Left forelimb (tissue), 1 donor: ENCODE measurements around the gene FDX1.

Experiments
- DNase-seq: peaks from one replicate; pipeline ENCODE4 v3.0.0-alpha.2; 2018; ENCODE audit warnings: low spot score

The FDX1 gene

DNA sequence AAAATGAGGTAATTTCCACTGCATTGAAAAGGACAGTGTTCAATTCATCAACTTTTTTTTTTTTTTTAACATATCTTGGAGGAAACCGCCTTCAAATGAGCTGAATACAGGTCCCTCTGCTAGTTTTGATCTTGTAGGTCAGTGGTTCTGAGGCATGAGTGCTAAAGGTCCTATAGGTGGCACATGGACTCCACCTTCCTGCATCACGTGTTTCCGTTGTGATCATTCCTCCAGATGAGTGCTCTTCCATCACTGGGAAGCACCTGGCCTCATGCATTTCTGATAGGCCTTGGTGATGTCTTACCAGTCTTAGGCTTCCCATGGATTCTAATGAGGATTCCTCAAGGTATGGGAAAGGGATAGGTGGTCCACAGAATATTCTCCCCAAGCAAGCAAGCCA lies 37.8 kb downstream of the FDX1 start:
- DNase-seq, result no peak

DNA sequence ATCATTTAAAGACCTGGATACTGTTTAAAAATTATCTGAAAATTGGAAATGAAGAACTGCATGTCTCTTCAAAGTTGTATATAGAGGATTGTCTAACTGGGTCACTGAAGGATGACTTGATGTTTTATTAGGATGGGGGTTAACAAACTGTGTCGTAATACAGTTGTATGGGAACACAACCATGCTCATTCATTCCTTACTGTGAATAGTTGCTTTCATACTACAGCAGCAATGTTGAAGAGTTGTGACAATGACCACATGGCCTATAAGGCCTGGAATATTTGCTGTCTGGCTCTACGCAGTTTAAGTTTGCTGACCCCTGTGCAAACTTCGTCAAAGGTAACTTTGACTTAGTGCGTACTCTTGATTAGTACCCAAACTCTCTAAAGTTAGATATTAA lies 38.4 kb downstream of the FDX1 start:
- no peak for DNase-seq

- no peak for DNase-seq
Observed at GRCh38 chr11:110469127-110469526, 39.4 kb downstream of the FDX1 start.

GRCh38 chr11:110470716-110471115 lies 41.0 kb downstream of the FDX1 start:
- DNase-seq, result no peak

GRCh38 chr11:110471371-110471770 lies 41.6 kb downstream of the FDX1 start:
- no peak for DNase-seq

GRCh38 chr11:110472858-110473257 lies 43.1 kb downstream of the FDX1 start:
- DNase-seq, result no peak

DNA sequence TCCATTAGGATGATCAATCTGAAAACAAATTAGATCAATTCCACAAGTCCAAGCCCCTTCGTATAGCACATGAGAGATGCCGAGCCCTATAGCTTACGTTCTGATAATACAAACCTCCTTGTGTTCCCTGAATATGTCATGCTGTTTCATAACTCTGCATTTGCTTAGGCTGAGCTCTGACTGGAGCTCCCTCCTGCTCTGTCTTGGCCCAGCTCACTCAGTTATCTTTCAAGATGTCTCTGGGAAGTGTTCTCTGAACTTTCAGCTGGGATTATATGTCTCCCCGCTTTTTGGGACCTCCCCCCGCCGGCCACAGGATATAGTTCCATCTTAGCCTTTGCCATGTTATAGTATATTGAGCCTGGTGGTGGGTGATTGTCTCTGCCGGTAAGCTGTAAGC lies 44.0 kb downstream of the FDX1 start:
- DNase-seq, result no peak

GRCh38 chr11:110474578-110474977 lies 44.8 kb downstream of the FDX1 start:
- DNase-seq, result no peak

GRCh38 chr11:110475671-110476070 lies 45.9 kb downstream of the FDX1 start:
- no peak for DNase-seq

DNA sequence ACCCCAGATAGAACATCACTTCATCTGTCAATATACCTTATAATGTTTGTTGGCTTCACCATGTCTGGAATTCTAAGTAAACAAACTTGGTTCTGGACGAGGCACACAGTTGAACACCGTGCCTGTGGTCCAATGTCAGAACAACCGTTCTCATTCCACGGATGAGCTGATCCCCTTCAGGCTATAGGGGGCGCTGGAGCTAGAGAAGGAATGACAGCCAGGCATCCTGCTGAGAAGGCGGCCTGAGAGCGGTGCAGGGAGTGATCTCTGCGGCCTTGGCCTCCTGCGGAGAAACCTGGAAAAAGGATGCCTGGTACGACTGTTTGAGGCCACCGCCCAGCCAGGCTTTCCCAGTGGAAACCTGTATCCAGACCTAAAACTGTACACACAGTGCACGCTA lies 48.7 kb downstream of the FDX1 start:
- DNase-seq, result no peak

DNA sequence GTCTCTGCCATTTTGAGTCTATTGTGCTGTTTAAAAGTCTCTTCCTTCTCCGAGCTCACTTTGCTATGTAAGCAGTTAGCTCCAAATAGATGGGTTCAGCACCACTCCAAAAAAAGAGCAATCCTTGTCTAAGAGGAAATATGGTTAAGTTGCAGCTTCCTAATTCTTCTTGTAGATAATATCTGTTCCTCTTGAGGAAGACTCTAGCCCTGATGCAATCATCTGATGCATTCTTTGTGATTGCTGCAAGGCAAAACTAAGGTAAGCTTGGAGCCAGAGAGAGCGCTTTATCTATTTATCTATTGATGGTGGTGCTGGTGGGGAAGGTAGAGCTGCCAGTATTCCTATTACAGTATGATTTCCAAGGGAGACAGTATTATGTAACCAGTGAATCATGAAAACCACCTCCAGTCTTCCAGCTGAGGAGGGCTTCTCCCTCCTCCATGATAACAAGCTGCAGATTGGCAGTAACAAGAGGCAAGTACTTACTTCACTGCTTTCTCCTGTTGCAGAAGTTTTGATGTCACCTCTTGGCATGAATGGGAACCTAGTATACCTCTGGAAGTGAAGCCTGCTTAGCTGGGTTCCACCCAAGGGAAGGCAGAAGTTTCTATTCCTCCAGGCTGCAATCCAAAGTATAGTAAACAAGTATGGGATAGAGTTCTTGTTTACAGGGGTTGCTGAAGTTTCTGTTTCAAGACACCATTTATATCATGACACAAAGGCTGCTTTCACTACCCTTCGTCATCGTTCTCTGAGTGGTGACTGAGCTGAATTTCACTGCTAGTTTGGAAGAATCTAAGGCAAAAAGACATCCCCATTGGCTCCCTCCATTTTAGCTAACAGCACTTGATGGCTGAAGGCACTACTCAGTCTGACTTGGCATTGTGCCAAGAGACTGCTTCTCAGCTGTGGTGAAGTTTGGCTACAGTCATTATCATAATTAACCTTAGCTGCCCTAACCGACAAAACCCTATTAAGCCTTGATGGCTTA lies 49.7 kb downstream of the FDX1 start:
- no peak for DNase-seq

GRCh38 chr11:110481523-110481922 lies 51.8 kb downstream of the FDX1 start:
- no peak for DNase-seq

- no peak for DNase-seq
Observed at GRCh38 chr11:110486156-110486555, 56.4 kb downstream of the FDX1 start.

DNA sequence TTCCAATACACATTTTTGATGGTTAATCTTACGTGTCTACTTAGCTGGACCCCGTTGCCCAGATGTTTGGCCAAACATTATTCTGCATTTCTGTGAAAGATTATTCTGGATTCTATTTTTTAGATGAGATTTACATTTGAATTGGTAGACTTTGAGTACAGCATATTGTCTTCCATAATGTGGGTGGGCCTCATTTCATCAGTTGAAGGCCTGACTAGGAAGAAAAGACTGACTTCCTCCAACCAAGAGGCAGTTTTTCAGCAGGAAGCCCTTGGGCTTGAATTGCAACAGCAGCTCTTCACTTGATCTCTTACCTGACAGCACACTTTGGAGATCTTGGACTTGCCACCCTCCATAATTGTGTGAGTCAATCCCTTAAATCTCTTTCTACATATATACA lies 58.7 kb downstream of the FDX1 start:
- no peak for DNase-seq

DNA sequence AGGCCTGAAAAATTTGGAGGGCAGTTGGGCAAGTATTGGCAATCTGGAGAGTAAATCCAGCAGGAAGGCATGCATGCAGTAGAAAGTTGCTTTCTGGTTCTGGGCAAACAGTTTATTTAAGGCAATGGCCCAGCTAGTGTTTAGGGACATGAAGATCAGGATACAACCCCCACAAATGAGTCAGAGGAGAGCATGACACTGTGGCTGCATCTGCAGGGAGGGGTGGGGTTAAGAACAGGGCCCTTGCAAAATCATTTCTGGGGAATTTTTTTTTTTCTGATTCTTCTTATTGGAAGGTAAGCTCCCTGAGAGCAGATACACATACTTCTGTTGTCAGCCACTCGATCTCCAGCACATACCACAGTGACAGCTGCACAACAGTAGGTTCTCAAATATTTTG lies 61.1 kb downstream of the FDX1 start:
- no peak for DNase-seq

GRCh38 chr11:110491577-110492320 lies 62.0 kb downstream of the FDX1 start:
- no peak for DNase-seq

DNA sequence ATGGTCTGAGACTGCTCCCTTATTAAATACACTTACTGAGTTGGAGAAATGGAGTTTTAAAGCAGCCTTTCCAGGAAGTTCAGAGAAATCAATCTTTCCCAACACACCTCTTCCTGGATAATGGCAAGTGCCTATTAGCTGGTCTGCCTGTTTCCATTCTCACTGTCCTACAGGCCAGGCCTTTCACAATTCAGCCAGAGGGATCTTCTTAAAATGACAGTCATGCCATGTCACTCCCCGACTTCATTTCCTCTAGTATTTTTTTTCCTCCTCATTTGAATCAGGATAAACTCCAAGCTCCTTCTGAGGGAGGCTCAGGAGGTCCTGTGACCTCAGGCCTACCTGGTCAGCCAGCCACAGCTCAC lies 62.6 kb downstream of the FDX1 start:
- DNase-seq, result no peak

GRCh38 chr11:110493346-110493745 lies 63.6 kb downstream of the FDX1 start:
- DNase-seq, result no peak

- DNase-seq, result no peak
Observed at GRCh38 chr11:110497231-110497978, 67.7 kb downstream of the FDX1 start.

DNA sequence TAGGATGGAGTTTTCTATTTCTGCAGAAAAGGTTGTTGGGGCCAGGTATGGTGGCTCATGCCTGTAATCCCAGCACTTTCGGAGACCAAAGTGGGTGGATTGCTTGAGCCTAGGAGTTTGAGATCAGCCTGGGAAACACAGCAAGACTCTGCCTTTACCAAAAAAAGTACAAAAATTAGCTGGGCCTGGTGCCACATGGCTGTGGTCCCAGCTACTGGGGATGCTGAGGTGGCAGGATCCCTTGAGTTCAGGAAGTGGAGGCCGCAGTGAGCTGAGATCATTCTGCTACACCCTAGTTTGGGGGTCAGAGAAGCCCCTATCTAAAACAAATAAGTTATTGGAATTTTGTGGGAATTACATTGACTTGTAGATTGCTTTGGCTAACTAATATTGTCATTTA lies 71.7 kb downstream of the FDX1 start:
- DNase-seq, result no peak

- no peak for DNase-seq
Observed at GRCh38 chr11:110505528-110506284, 76.0 kb downstream of the FDX1 start.

DNA sequence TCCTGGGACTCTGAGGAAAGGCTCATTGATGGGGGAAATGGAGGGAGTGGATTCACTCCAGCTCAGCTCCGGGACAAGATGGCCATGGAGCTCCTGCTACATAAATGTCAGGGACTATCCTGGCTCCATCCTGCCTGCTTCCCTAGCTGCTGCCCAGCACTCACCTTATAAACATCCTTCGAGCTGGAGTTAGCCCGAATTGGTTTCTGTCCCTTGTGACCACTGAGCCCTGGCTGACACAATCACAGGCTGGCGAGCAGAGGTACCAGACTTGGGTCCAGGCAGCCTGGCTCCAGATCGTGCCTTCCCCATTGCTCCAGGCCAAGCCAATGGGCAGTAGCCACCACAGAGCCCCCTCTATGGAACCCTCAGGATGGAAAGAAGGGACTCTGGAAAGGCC lies 77.6 kb downstream of the FDX1 start:
- no peak for DNase-seq
